ENCODE measurements around the gene FSTL1.

Gene FSTL1

GRCh38 chr3:120348991-120349854, 101.6 kb downstream of the FSTL1 start, which contains the start of gene LRRC58:
LRRC58 (minus strand) TSS chr3:120349354; CDS start chr3:120349243, 111 bp downstream.
- DNase-seq = peak in 1 of 2 experiments; percentile 29

- DNase-seq = no peak
Observed at GRCh38 chr3:120348065-120348990, 102.5 kb downstream of the FSTL1 start.

GRCh38 chr3:120344349-120344748, 106.4 kb downstream of the FSTL1 start:
- DNase-seq = no peak
